Thyroid gland (tissue), 4 donors: ENCODE results near the gene COPZ2.

ENCODE experiments used
- POLR2A ChIP-seq, 2 donors: fragments of 450-650 bp; IDR thresholded peaks; one replicate each; pipeline ENCODE4 v1.6.1; 2017; ENCODE audit warnings: antibody characterized with exemption in 2 of 2, mild to moderate bottlenecking in 2 of 2, moderate library complexity in 1 of 2
- TF ChIP-seq, protein P1 (sequence below), 6 experiments: fragments of 200-600 bp in 3 of 6; fragments of 450-650 bp in 3 of 6; sonication (generic) in 3 of 6; IDR thresholded peaks; one replicate each; pipeline ENCODE4 v1.5.1; 2016 to 2019; ENCODE audit warnings: antibody characterized with exemption in 6 of 6, mild to moderate bottlenecking in 2 of 6, inconsistent platforms in 1 of 6, moderate library complexity in 1 of 6

GRCh38 chr17:47982091-47982617 is 55.4 kb downstream of the COPZ2 start:
- TF ChIP-seq, protein P1, sequence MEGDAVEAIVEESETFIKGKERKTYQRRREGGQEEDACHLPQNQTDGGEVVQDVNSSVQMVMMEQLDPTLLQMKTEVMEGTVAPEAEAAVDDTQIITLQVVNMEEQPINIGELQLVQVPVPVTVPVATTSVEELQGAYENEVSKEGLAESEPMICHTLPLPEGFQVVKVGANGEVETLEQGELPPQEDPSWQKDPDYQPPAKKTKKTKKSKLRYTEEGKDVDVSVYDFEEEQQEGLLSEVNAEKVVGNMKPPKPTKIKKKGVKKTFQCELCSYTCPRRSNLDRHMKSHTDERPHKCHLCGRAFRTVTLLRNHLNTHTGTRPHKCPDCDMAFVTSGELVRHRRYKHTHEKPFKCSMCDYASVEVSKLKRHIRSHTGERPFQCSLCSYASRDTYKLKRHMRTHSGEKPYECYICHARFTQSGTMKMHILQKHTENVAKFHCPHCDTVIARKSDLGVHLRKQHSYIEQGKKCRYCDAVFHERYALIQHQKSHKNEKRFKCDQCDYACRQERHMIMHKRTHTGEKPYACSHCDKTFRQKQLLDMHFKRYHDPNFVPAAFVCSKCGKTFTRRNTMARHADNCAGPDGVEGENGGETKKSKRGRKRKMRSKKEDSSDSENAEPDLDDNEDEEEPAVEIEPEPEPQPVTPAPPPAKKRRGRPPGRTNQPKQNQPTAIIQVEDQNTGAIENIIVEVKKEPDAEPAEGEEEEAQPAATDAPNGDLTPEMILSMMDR (IDR thresholded peaks at IDR 0.05) = no peak
- no peak for TF ChIP-seq POLR2A (IDR thresholded peaks at IDR 0.05)
